Measurements from ENCODE around the gene INTU. TPM values are rescaled to one million over a fixed set of nuclear protein-coding genes. Genes with fewer than 3 reads are reported as not detected.

INTU gene
- total and polyA plus RNA-seq, 4 donors, result 13.7 to 24.4 (median 20.9) TPM

GRCh38 chr4:127610488-127610887, 22.3 kb upstream of the INTU start:
- no peaks in the 10 kb centered on the region for H3K27me3 ChIP-seq (ENCODE audit: control insufficient read depth, insufficient read depth, low read length)
- no peaks in the 10 kb centered on the region for H3K9me3 ChIP-seq (ENCODE audit: control insufficient read depth, insufficient read depth, low read length)
- no peaks in the 10 kb centered on the region for H3K36me3 ChIP-seq (ENCODE audit: control insufficient read depth, insufficient read depth, low read length)
- no peak for DNase-seq (ENCODE audit: low read depth in 4 of 6, low spot score in 6 of 6)
- no peak overlapping the region for H3K4me3 ChIP-seq (ENCODE audit: low read depth, low read length)
- no peaks in the 10 kb centered on the region for H3K4me1 ChIP-seq (ENCODE audit: control insufficient read depth, insufficient read depth, low read length)
- 100% methylated on average over 1 of the region's 3 CpGs for WGBS (ENCODE audit: insufficient coverage)
- no peak overlapping the region for H3K27ac ChIP-seq (ENCODE audit: low read depth, low read length)

DNA sequence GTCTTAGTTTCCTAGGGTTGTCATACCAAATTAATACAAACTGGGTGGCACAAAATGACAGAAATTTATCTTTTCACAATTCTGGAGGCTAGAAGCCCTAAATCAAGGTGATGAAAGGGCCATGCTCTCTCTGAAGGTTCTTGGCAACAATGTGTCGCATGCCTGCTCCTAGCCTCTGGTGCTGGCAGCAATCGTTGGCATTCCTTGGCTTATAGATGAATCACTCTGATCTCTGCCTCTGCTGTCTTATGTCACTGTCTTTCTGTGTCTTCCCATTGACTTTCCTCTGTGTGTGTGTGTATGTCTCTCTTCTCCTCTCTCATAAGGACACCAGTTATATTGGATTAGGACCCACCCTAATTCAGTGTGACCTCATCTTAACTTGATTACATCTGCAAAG, 15.9 kb upstream of the INTU start:
- H3K27ac ChIP-seq (ENCODE audit: low read depth, low read length), result no peak overlapping the region
- no peaks in the 10 kb centered on the region for H3K9me3 ChIP-seq (ENCODE audit: control insufficient read depth, insufficient read depth, low read length)
- DNase-seq (ENCODE audit: low read depth in 4 of 6, low spot score in 6 of 6), result no peak
- no peaks in the 10 kb centered on the region for H3K4me1 ChIP-seq (ENCODE audit: control insufficient read depth, insufficient read depth, low read length)
- H3K4me3 ChIP-seq (ENCODE audit: low read depth, low read length), result no peak overlapping the region
- no peaks in the 10 kb centered on the region for H3K36me3 ChIP-seq (ENCODE audit: control insufficient read depth, insufficient read depth, low read length)
- H3K27me3 ChIP-seq (ENCODE audit: control insufficient read depth, insufficient read depth, low read length), result no peaks in the 10 kb centered on the region
- 74% methylated on average over 2 of the region's 2 CpGs for WGBS (ENCODE audit: insufficient coverage)

- Histone ChIP-seq H3K36me3 (ENCODE audit: control insufficient read depth, insufficient read depth, low read length) (no peaks in the 10 kb centered on the region), H3K4me3 (ENCODE audit: low read depth, low read length) (no peak overlapping the region), H3K27ac (ENCODE audit: low read depth, low read length) (no peak overlapping the region), H3K27me3 (ENCODE audit: control insufficient read depth, insufficient read depth, low read length) (peaks cover 8% of the 10 kb centered on the region), H3K9me3 (ENCODE audit: control insufficient read depth, insufficient read depth, low read length) (no peaks in the 10 kb centered on the region), H3K4me1 (ENCODE audit: control insufficient read depth, insufficient read depth, low read length) (peaks cover 8% of the 10 kb centered on the region)
- DNase-seq (ENCODE audit: low read depth in 4 of 6, low spot score in 6 of 6), result no peak
Measured at GRCh38 chr4:127618427-127618826, 14.3 kb upstream of the INTU start.

GRCh38 chr4:127622621-127622920, 10.2 kb upstream of the INTU start:
- DNase-seq (ENCODE audit: low read depth in 4 of 6, low spot score in 6 of 6), result no peak
- Histone ChIP-seq H3K4me3 (ENCODE audit: low read depth, low read length) (peak overlapping the region; percentile 85), H3K27me3 (ENCODE audit: control insufficient read depth, insufficient read depth, low read length) (peaks cover 10% of the 10 kb centered on the region), H3K4me1 (ENCODE audit: control insufficient read depth, insufficient read depth, low read length) (peaks cover 13% of the 10 kb centered on the region), H3K27ac (ENCODE audit: low read depth, low read length) (peak overlapping the region; percentile 97), H3K36me3 (ENCODE audit: control insufficient read depth, insufficient read depth, low read length) (no peaks in the 10 kb centered on the region), H3K9me3 (ENCODE audit: control insufficient read depth, insufficient read depth, low read length) (no peaks in the 10 kb centered on the region)
- WGBS (ENCODE audit: insufficient coverage), result 1% methylated on average over 9 of the region's 12 CpGs

DNA sequence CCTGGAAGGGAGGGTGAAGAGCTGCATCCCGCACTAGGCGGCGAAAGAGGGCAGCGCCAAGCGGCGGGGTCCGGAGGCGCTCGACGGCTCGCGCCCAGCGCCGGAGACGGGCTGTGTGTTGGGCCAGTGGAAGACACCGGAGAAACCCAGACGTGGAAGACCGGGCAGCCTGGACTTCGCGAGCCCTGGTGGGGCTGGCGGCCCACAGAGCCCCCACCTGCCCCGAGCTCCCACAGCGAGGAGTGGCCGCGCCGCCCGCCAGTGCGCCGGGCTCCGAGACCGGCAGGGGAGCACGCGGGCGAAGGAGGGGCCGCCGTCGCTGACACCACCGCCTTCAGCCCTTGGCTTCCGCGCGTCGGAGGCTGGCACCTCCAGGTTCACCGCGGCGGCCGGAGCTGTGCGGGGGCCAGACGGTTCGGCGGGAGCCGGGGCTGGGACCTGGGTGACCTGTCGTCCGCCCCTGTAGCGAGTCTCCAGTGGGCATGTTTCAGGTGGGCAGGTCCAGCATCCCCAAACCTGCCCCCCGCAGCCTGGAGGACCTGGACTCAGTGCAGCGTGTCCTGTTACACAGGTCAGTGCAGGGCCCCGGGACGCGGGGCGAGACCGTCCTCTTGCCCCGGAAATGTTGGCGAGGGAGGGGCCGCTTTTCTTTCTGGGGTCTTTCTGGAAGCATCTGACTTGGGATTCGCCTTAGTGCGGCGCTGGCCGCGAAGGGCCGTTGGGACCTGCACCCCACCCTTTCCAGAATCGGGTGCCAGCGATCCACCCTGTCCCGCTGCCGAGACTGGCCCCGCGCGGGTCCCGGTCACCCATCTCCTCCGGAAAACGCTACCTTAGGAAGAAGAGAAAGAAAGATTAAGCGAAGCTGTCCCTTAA, 9.6 kb upstream of the INTU start:
- Histone ChIP-seq H3K9me3 (ENCODE audit: control insufficient read depth, insufficient read depth, low read length) (no peaks in the 10 kb centered on the region), H3K27me3 (ENCODE audit: control insufficient read depth, insufficient read depth, low read length) (peaks cover 10% of the 10 kb centered on the region), H3K4me3 (ENCODE audit: low read depth, low read length) (peak overlapping the region; percentile 85), H3K27ac (ENCODE audit: low read depth, low read length) (peak overlapping the region; percentile 97), H3K36me3 (ENCODE audit: control insufficient read depth, insufficient read depth, low read length) (no peaks in the 10 kb centered on the region), H3K4me1 (ENCODE audit: control insufficient read depth, insufficient read depth, low read length) (peaks cover 13% of the 10 kb centered on the region)
- peak in 4 of 6 donors; percentile 30 to 82 (median 50) for DNase-seq (ENCODE audit: low read depth in 4 of 6, low spot score in 6 of 6)
- under 1% methylated on average over 72 of the region's 81 CpGs for WGBS (ENCODE audit: insufficient coverage)

DNA sequence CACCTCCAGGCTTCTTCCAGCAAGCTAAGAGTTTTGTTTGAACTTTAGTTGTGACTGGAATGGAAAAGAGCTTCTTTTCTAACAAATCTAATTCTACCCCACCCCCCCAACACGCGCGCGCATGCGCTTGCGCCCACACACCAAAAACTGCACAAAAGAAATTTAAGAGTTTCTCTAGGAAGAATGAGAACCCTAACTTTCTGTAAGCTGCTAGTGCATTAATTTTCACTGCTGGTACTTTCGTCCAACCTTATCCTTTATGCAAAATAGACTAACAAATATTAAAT, 9.0 kb upstream of the INTU start:
- Histone ChIP-seq H3K4me1 (ENCODE audit: control insufficient read depth, insufficient read depth, low read length) (peaks cover 13% of the 10 kb centered on the region), H3K4me3 (ENCODE audit: low read depth, low read length) (peak overlapping the region; percentile 85), H3K36me3 (ENCODE audit: control insufficient read depth, insufficient read depth, low read length) (no peaks in the 10 kb centered on the region), H3K27ac (ENCODE audit: low read depth, low read length) (peak overlapping the region; percentile 97), H3K9me3 (ENCODE audit: control insufficient read depth, insufficient read depth, low read length) (no peaks in the 10 kb centered on the region), H3K27me3 (ENCODE audit: control insufficient read depth, insufficient read depth, low read length) (peaks cover 10% of the 10 kb centered on the region)
- WGBS (ENCODE audit: insufficient coverage), result no CpG with 5 or more reads among the region's 7 CpGs
- DNase-seq (ENCODE audit: low read depth in 4 of 6, low spot score in 6 of 6), result peak in 4 of 6 donors; percentile 44 to 83 (median 66)

DNA sequence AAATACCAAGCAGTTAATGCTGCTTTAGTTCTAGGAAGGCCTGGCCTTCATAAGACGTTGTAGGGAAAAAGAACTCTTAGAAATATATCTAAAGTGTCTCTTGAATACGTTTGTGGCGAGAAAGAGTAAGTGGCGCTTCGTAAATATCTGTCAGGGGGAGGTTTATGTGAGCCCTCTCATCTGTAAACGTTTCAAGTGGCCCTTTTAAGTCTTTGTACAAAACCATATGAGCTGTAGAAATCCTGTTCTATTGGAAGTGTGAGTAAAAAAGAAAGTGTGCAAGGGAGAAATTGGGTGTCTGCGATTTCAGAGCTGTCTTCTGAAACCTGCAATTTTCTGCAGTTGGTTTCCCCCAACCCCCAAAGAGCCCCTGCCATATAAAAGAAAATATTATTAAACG, 8.6 kb upstream of the INTU start:
- H3K27me3 ChIP-seq (ENCODE audit: control insufficient read depth, insufficient read depth, low read length), result peaks cover 10% of the 10 kb centered on the region
- H3K27ac ChIP-seq (ENCODE audit: low read depth, low read length), result peak overlapping the region; percentile 97
- H3K4me1 ChIP-seq (ENCODE audit: control insufficient read depth, insufficient read depth, low read length), result peaks cover 13% of the 10 kb centered on the region
- no peaks in the 10 kb centered on the region for H3K36me3 ChIP-seq (ENCODE audit: control insufficient read depth, insufficient read depth, low read length)
- no peaks in the 10 kb centered on the region for H3K9me3 ChIP-seq (ENCODE audit: control insufficient read depth, insufficient read depth, low read length)
- peak overlapping the region; percentile 85 for H3K4me3 ChIP-seq (ENCODE audit: low read depth, low read length)
- WGBS (ENCODE audit: insufficient coverage), result 20% methylated on average over 3 of the region's 8 CpGs
- no peak for DNase-seq (ENCODE audit: low read depth in 4 of 6, low spot score in 6 of 6)

- H3K4me3 ChIP-seq (ENCODE audit: low read depth, low read length), result no peak overlapping the region
- H3K27ac ChIP-seq (ENCODE audit: low read depth, low read length), result no peak overlapping the region
- H3K27me3 ChIP-seq (ENCODE audit: control insufficient read depth, insufficient read depth, low read length), result no peaks in the 10 kb centered on the region
- no peaks in the 10 kb centered on the region for H3K9me3 ChIP-seq (ENCODE audit: control insufficient read depth, insufficient read depth, low read length)
- no peaks in the 10 kb centered on the region for H3K36me3 ChIP-seq (ENCODE audit: control insufficient read depth, insufficient read depth, low read length)
- no peaks in the 10 kb centered on the region for H3K4me1 ChIP-seq (ENCODE audit: control insufficient read depth, insufficient read depth, low read length)
- 83% methylated on average over 3 of the region's 3 CpGs for WGBS (ENCODE audit: insufficient coverage)
- DNase-seq (ENCODE audit: low read depth in 4 of 6, low spot score in 6 of 6), result no peak
Measured at GRCh38 chr4:127629371-127629770, 3.4 kb upstream of the INTU start.

DNA sequence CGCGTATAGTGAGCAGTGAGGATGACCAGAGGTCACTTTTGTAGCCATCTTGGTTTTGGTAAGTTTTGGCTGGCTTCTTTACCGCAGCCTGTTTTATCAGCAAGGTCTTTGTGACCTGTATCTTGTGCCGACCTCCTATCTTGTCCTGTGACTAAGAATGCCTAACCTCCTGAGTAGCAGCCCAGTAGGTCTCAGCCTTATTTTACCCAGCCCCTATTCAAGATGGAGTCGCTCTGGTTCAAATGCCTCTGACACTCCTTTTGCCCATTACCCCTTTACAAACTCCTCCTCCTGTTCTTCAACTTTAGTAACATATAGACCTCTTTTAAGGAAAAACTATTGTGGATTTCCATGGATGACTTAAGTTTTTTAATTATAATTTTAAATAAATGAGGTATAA, 2.6 kb upstream of the INTU start:
- no peaks in the 10 kb centered on the region for H3K27me3 ChIP-seq (ENCODE audit: control insufficient read depth, insufficient read depth, low read length)
- H3K27ac ChIP-seq (ENCODE audit: low read depth, low read length), result no peak overlapping the region
- H3K36me3 ChIP-seq (ENCODE audit: control insufficient read depth, insufficient read depth, low read length), result no peaks in the 10 kb centered on the region
- WGBS (ENCODE audit: insufficient coverage), result 95% methylated on average over 4 of the region's 5 CpGs
- no peak overlapping the region for H3K4me3 ChIP-seq (ENCODE audit: low read depth, low read length)
- DNase-seq (ENCODE audit: low read depth in 4 of 6, low spot score in 6 of 6), result no peak
- no peaks in the 10 kb centered on the region for H3K9me3 ChIP-seq (ENCODE audit: control insufficient read depth, insufficient read depth, low read length)
- no peaks in the 10 kb centered on the region for H3K4me1 ChIP-seq (ENCODE audit: control insufficient read depth, insufficient read depth, low read length)

- no peak for DNase-seq (ENCODE audit: low read depth in 4 of 6, low spot score in 6 of 6)
- H3K27me3 ChIP-seq (ENCODE audit: control insufficient read depth, insufficient read depth, low read length), result no peaks in the 10 kb centered on the region
- H3K9me3 ChIP-seq (ENCODE audit: control insufficient read depth, insufficient read depth, low read length), result no peaks in the 10 kb centered on the region
- no peak overlapping the region for H3K27ac ChIP-seq (ENCODE audit: low read depth, low read length)
- no peaks in the 10 kb centered on the region for H3K4me1 ChIP-seq (ENCODE audit: control insufficient read depth, insufficient read depth, low read length)
- no peak overlapping the region for H3K4me3 ChIP-seq (ENCODE audit: low read depth, low read length)
- WGBS (ENCODE audit: insufficient coverage), result no CpG with 5 or more reads among the region's 2 CpGs
- H3K36me3 ChIP-seq (ENCODE audit: control insufficient read depth, insufficient read depth, low read length), result no peaks in the 10 kb centered on the region
Measured at GRCh38 chr4:127631420-127631819, 1.3 kb upstream of the INTU start.

Data from spinal cord (tissue), 10 donors.